ENCODE results near the gene ZDHHC8.
A peak's percentile ranks its signal among the peaks of the same experiment; 100 is the strongest.

Gene ZDHHC8

GRCh38 chr22:20131597-20131858, at the start of gene ZDHHC8:
Gene ZDHHC8 (plus strand): TSS chr22:20131804. CDS start chr22:20131948, 144 bp downstream.
- Histone ChIP-seq H3K9ac (ENCODE audit: low read length) (peak within 1 kb of the TSS; percentile 93), H3K36me3 (ENCODE audit: control insufficient read depth, insufficient read depth, low read length, severe bottlenecking) (peaks cover 10% of the 10 kb centered on the region), H3K27me3 (replicated peaks; ENCODE audit: control insufficient read depth, insufficient read depth, low read length) (no peaks in the 10 kb centered on the region), H3K4me3 (ENCODE audit: low read length) (peak within 1 kb of the TSS; percentile 88), H3K9me3 (ENCODE audit: control insufficient read depth, low read length) (no peaks in the 10 kb centered on the region), H3K4me1 (ENCODE audit: control insufficient read depth, insufficient read depth, low read length) (peaks cover 13% of the 10 kb centered on the region)
- no peak for DNase-seq (ENCODE audit: low read depth)

- no peak for DNase-seq (ENCODE audit: low read depth)
These were observed 48.3 kb upstream of the ZDHHC8 start for GRCh38 chr22:20083157-20083890.

GRCh38 chr22:20083891-20084546, 47.6 kb upstream of the ZDHHC8 start:
- Histone ChIP-seq H3K4me1 (ENCODE audit: control insufficient read depth, insufficient read depth, low read length) (peaks cover 22% of the 10 kb centered on the region), H3K9ac (ENCODE audit: low read length) (no peak overlapping the region), H3K4me3 (ENCODE audit: low read length) (no peak overlapping the region), H3K36me3 (ENCODE audit: control insufficient read depth, insufficient read depth, low read length, severe bottlenecking) (peaks cover 36% of the 10 kb centered on the region), H3K9me3 (ENCODE audit: control insufficient read depth, low read length) (no peaks in the 10 kb centered on the region), H3K27me3 (replicated peaks; ENCODE audit: control insufficient read depth, insufficient read depth, low read length) (no peaks in the 10 kb centered on the region)
- DNase-seq (ENCODE audit: low read depth): no peak

More at GRCh38 chr22:20083157-20083890, 48.3 kb upstream of the ZDHHC8 start:
- Histone ChIP-seq H3K4me1 (ENCODE audit: control insufficient read depth, insufficient read depth, low read length) (peaks cover 22% of the 10 kb centered on the region), H3K9ac (ENCODE audit: low read length) (peak overlapping the region; percentile 10), H3K27me3 (replicated peaks; ENCODE audit: control insufficient read depth, insufficient read depth, low read length) (no peaks in the 10 kb centered on the region), H3K9me3 (ENCODE audit: control insufficient read depth, low read length) (no peaks in the 10 kb centered on the region), H3K36me3 (ENCODE audit: control insufficient read depth, insufficient read depth, low read length, severe bottlenecking) (peaks cover 29% of the 10 kb centered on the region), H3K4me3 (ENCODE audit: low read length) (no peak overlapping the region)

GRCh38 chr22:20084547-20085413, 46.8 kb upstream of the ZDHHC8 start:
- peaks cover 22% of the 10 kb centered on the region for H3K4me1 ChIP-seq (ENCODE audit: control insufficient read depth, insufficient read depth, low read length)
- H3K36me3 ChIP-seq (ENCODE audit: control insufficient read depth, insufficient read depth, low read length, severe bottlenecking): peaks cover 44% of the 10 kb centered on the region
- no peak overlapping the region for H3K9ac ChIP-seq (ENCODE audit: low read length)
- no peaks in the 10 kb centered on the region for H3K9me3 ChIP-seq (ENCODE audit: control insufficient read depth, low read length)
- no peak overlapping the region for H3K4me3 ChIP-seq (ENCODE audit: low read length)
- DNase-seq (ENCODE audit: low read depth): peak; percentile 8
- no peaks in the 10 kb centered on the region for H3K27me3 ChIP-seq (replicated peaks; ENCODE audit: control insufficient read depth, insufficient read depth, low read length)

GRCh38 chr22:20085651-20086050, 46.0 kb upstream of the ZDHHC8 start:
- H3K27me3 ChIP-seq (replicated peaks; ENCODE audit: control insufficient read depth, insufficient read depth, low read length): no peaks in the 10 kb centered on the region
- H3K9me3 ChIP-seq (ENCODE audit: control insufficient read depth, low read length): no peaks in the 10 kb centered on the region
- DNase-seq (ENCODE audit: low read depth): no peak
- H3K4me1 ChIP-seq (ENCODE audit: control insufficient read depth, insufficient read depth, low read length): peaks cover 26% of the 10 kb centered on the region
- H3K4me3 ChIP-seq (ENCODE audit: low read length): no peak overlapping the region
- no peak overlapping the region for H3K9ac ChIP-seq (ENCODE audit: low read length)
- peaks cover 52% of the 10 kb centered on the region for H3K36me3 ChIP-seq (ENCODE audit: control insufficient read depth, insufficient read depth, low read length, severe bottlenecking)

- Histone ChIP-seq H3K9me3 (ENCODE audit: control insufficient read depth, low read length) (no peaks in the 10 kb centered on the region), H3K36me3 (ENCODE audit: control insufficient read depth, insufficient read depth, low read length, severe bottlenecking) (peaks cover 57% of the 10 kb centered on the region), H3K4me1 (ENCODE audit: control insufficient read depth, insufficient read depth, low read length) (peaks cover 24% of the 10 kb centered on the region), H3K9ac (ENCODE audit: low read length) (no peak overlapping the region), H3K27me3 (replicated peaks; ENCODE audit: control insufficient read depth, insufficient read depth, low read length) (no peaks in the 10 kb centered on the region), H3K4me3 (ENCODE audit: low read length) (no peak overlapping the region)
- no peak for DNase-seq (ENCODE audit: low read depth)
These were observed 45.5 kb upstream of the ZDHHC8 start for GRCh38 chr22:20086101-20086599.

GRCh38 chr22:20086763-20087162, 44.8 kb upstream of the ZDHHC8 start:
- Histone ChIP-seq H3K4me3 (ENCODE audit: low read length) (no peak overlapping the region), H3K9ac (ENCODE audit: low read length) (no peak overlapping the region), H3K36me3 (ENCODE audit: control insufficient read depth, insufficient read depth, low read length, severe bottlenecking) (peaks cover 63% of the 10 kb centered on the region), H3K4me1 (ENCODE audit: control insufficient read depth, insufficient read depth, low read length) (peaks cover 17% of the 10 kb centered on the region), H3K9me3 (ENCODE audit: control insufficient read depth, low read length) (no peaks in the 10 kb centered on the region), H3K27me3 (replicated peaks; ENCODE audit: control insufficient read depth, insufficient read depth, low read length) (no peaks in the 10 kb centered on the region)
- no peak for DNase-seq (ENCODE audit: low read depth)

GRCh38 chr22:20087319-20088262, 44.0 kb upstream of the ZDHHC8 start:
- Histone ChIP-seq H3K36me3 (ENCODE audit: control insufficient read depth, insufficient read depth, low read length, severe bottlenecking) (peaks cover 72% of the 10 kb centered on the region), H3K9ac (ENCODE audit: low read length) (no peak overlapping the region), H3K9me3 (ENCODE audit: control insufficient read depth, low read length) (no peaks in the 10 kb centered on the region), H3K4me1 (ENCODE audit: control insufficient read depth, insufficient read depth, low read length) (peaks cover 16% of the 10 kb centered on the region), H3K27me3 (replicated peaks; ENCODE audit: control insufficient read depth, insufficient read depth, low read length) (no peaks in the 10 kb centered on the region), H3K4me3 (ENCODE audit: low read length) (no peak overlapping the region)
- no peak for DNase-seq (ENCODE audit: low read depth)

- DNase-seq (ENCODE audit: low read depth): no peak
- Histone ChIP-seq H3K4me3 (ENCODE audit: low read length) (no peak overlapping the region), H3K9ac (ENCODE audit: low read length) (no peak overlapping the region), H3K4me1 (ENCODE audit: control insufficient read depth, insufficient read depth, low read length) (peaks cover 15% of the 10 kb centered on the region), H3K9me3 (ENCODE audit: control insufficient read depth, low read length) (no peaks in the 10 kb centered on the region), H3K36me3 (ENCODE audit: control insufficient read depth, insufficient read depth, low read length, severe bottlenecking) (peaks cover 78% of the 10 kb centered on the region), H3K27me3 (replicated peaks; ENCODE audit: control insufficient read depth, insufficient read depth, low read length) (no peaks in the 10 kb centered on the region)
These were observed 43.3 kb upstream of the ZDHHC8 start for GRCh38 chr22:20088263-20088648.

GRCh38 chr22:20089226-20089976, 42.2 kb upstream of the ZDHHC8 start:
- H3K36me3 ChIP-seq (ENCODE audit: control insufficient read depth, insufficient read depth, low read length, severe bottlenecking): peaks cover 90% of the 10 kb centered on the region

More at GRCh38 chr22:20089226-20089976, 42.2 kb upstream of the ZDHHC8 start:
- DNase-seq (ENCODE audit: low read depth): no peak
- no peak overlapping the region for H3K9ac ChIP-seq (ENCODE audit: low read length)
- H3K4me1 ChIP-seq (ENCODE audit: control insufficient read depth, insufficient read depth, low read length): peaks cover 8% of the 10 kb centered on the region
- no peaks in the 10 kb centered on the region for H3K9me3 ChIP-seq (ENCODE audit: control insufficient read depth, low read length)
- H3K27me3 ChIP-seq (replicated peaks; ENCODE audit: control insufficient read depth, insufficient read depth, low read length): no peaks in the 10 kb centered on the region
- no peak overlapping the region for H3K4me3 ChIP-seq (ENCODE audit: low read length)
